Measurements from ENCODE around the gene OR2W3.

The OR2W3 gene

DNA sequence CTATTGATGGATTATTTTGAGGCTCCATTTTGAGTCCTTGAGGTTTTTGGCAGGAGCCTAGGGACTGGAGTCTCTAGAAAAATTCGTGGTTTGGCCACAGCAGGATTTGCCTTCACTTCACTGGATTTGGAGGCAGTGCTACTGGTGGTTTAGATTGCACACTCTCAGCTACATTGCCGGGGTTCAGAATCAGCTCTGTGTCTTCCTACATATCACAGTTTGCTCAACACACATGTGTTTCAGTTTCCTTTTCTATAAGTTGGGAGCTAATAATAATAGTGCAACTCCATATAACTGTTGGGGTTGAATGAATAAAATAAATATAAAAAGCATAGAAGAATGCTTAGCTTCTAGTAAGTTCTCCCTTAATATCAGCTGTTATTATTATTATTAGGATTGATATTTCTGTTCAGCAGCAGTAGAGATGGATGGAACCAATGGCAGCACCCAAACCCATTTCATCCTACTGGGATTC lies at the start of gene OR2W3:
Gene OR2W3 (plus strand): TSS at position 425 of the 475 bp plus-strand sequence. CDS start 0 bp downstream, at position 425.
- DNase-seq: no peak

DNA sequence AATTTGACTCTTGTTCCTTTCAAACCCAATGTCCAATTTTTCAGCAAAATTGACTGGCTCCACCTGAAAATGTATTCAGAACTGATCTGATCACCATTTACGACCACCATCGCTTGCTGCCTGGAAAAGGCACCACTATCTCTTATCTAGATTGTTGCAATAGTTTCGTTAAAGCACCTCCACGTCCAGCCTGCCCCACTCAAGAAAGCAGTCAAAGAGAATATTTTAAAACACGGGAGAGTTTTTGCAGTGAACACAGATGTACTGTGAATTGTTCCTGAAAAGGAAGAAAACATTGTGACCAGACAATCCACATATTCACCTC lies 49.7 kb upstream of the OR2W3 start:
- no peak for DNase-seq

DNA sequence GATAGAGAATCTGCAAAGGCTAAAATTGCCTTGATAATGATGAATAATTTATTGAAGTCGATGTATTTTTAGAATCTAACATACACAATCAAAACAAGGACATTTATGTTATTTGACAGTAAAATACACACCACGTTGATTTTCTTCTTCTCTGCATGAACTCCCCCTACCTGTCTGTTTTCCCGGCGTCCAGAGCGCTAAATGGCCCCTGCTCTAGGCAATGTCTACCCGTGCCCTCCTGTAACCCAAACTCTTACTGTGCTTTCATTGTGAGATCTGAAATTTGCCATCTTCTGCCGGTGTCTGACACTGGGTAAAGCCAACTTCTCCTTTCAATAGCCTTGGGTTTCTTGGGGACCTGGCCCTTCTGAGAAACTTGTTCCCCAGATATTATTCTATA lies 47.0 kb upstream of the OR2W3 start:
- DNase-seq: no peak

DNA sequence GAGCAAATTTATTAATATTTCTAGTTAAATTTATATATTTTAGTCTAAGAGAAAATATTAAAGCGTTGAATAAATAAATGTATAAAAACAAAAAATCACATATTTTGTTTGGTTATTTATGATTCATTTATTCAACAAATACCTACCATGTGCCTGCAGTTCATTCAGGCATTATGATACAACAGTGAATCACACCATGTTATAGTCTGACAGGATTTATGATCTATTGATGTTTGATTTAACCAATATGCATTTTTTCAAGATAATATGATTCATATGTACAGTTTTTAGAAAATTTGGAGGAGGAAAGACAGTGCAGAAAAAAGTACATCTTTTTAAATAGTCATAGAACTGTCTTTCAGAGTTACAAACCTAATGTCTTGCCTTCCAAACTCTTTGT lies 45.8 kb upstream of the OR2W3 start:
- DNase-seq: no peak

DNA sequence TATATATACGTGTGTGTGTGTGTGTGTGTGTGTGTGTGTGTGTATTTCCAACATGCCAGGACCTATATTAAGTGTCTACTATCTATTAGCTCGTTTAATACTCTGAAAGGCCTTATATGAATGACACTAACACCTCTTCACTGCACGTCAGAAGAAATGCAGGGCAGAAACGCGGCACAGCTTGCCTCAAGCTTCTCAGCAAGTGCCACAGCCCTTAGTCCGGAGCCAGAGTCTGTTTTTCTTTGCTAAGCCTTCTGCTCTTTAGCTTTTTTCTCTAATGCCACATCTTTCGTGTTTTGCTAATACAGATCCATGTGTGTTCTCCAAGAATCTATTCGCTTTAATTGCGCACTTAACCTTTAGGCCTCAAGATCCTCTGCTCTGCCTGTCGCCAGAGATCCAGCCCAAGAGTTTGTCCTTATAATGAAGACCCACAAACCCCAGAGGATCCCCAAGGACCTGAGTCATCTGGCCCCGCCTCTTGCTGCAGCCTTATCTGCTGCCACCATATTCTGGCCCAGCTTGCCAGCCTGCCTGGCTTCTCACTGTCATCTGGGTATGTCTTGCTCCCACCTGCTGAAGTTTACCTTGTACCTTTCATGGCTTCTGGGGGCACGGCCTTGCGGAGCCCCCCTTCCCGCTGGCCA lies 40.4 kb upstream of the OR2W3 start:
- no peak for DNase-seq

DNA sequence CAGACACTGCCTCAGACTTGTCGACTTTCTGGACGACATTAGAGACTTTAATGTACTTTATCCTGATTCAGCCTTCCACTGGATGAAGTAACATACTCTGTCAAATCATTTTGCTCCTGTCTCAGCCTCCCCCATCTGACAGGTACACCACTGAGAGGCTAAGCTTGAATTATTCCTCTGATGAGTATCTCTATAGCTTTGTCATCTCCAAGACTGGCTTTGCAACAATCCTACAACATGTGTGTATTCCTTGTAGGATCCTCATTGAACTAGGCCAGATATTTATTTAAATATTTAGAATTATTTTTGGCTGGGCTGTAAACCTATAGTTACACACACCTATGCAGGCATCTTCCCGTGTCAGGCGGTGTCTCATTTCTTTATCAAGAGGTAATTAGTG lies 39.5 kb upstream of the OR2W3 start:
- no peak for DNase-seq

DNA sequence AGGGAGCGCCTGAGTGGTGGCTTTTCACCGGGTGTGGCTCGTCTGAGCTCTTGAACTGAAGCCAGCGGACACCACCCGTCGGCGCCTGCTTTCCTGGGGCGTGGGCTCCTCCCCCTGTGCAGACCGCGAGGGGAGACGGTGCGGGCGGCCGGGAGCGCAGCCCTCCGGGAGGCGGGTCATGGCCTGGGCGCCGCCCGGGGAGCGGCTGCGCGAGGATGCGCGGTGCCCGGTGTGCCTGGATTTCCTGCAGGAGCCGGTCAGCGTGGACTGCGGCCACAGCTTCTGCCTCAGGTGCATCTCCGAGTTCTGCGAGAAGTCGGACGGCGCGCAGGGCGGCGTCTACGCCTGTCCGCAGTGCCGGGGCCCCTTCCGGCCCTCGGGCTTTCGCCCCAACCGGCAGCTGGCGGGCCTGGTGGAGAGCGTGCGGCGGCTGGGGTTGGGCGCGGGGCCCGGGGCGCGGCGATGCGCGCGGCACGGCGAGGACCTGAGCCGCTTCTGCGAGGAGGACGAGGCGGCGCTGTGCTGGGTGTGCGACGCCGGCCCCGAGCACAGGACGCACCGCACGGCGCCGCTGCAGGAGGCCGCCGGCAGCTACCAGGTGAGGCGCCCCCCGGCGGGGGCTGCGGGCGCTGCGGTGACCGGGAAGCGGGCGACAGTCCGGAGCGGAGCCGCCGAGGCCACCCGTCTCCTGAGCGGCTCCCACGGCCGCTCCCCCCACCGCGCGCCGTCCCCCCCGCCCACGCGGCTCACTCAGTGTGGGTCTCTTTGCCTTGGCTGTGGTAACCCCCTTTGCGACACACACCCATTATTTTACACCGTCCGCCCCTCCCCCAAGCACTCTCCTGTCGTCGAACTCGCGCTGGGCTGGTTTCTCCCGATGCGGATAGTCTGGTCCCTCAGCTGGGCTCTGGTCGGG lies 38.1 kb upstream of the OR2W3 start, which contains the start of gene TRIM58:
Gene TRIM58 (plus strand): TSS at position 119 of the 916 bp plus-strand sequence. CDS start 60 bp downstream, at position 179.
- no peak for DNase-seq

DNA sequence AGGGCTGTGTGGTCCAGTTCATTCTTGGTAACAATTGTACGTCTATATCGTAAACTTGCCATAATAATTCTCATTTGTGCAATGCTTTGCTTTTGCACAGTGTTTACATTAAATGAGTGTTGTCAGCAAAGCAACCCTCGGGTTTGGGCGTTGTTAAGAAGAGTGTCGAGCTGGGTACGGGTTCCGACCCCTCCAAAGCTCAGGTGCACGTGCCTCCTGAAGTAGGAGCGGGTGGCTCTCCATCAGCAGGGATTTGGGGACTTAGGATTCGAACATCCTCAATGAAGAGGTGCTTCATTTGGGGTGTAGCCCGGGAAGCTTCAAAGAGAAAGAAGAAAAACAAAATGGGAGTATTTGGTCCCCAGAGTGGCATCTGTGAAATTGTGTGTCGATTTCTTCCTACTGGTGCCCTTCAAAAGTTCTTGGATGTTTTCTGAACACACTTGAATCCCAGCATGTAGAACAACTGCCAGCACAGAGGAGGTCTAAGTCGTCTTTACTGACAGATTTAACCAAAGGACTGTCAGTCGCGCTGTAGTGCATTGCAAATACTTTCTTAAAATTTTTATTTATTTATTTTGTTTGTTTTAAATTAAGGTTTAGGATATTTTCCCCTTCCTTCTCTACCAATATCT lies 37.3 kb upstream of the OR2W3 start:
- DNase-seq: no peak

DNA sequence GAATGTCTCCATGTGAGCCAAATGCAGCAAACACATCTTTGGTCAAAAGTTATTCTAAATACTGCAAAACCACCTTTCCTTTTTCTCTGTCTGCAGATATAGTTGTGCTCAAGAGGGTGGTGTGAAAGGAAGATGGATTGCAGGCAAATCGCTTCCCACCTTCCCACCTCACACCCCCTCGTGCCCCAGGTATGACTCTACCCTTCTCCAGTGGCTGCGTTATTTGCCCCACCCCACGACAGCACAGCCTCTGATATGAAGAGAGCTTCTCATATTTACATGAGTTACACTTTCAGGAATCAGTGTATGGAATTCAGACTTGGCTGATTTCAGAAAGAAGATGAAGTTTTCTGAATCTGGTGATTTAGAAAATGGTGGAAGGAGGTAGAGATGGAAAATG lies 32.6 kb upstream of the OR2W3 start:
- no peak for DNase-seq

DNA sequence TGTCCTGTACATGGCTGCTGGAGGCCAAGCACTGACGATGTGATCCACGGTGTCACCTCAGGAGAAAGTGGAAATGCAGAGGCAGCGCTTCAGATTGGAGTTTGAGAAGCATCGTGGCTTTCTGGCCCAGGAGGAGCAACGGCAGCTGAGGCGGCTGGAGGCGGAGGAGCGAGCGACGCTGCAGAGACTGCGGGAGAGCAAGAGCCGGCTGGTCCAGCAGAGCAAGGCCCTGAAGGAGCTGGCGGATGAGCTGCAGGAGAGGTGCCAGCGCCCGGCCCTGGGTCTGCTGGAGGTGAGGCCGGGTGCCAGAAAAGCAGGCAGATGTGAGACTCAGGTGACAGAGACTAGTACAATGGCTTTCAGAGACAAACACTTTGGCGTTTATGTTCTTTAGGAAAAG lies 30.7 kb upstream of the OR2W3 start:
- DNase-seq: no peak

DNA sequence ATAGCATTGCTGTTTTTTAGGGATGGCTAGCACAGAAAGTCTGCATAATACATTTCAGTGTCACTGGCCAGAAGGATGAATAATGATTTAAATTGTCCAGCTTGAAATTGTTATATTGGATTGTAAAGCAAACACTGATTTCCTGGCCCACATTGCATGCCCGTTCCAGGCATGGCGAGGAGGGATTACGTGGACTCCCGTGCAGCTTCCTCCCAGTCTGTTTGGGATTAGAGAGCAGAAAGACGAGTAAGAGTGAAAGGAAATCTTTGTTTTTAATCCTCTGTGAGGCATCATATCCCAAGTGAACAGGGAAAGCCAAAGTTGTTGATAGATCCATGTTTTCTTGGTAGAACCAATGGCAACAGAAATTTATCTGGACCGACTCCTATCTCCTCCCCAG lies 30.0 kb upstream of the OR2W3 start:
- DNase-seq: no peak

DNA sequence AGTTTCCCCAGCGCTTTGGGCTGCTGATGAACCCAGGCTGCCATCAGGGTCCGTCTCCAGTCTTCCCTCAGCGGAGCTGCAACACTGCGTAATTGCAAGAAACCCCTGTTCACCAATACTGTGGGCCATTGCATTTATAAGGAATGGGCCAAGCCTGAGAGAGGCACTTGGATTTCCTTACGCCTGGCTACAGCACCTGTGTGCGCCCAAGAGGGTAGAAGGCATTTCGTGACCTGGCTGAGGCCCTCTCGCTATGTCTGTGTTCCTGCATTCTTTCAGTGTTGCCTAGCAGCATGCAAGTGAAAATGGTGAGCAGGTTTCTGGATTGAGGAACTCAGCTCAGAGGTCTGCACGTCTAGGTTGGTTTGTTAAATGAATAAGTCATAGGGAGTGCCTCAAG lies 12.0 kb upstream of the OR2W3 start:
- no peak for DNase-seq

DNA sequence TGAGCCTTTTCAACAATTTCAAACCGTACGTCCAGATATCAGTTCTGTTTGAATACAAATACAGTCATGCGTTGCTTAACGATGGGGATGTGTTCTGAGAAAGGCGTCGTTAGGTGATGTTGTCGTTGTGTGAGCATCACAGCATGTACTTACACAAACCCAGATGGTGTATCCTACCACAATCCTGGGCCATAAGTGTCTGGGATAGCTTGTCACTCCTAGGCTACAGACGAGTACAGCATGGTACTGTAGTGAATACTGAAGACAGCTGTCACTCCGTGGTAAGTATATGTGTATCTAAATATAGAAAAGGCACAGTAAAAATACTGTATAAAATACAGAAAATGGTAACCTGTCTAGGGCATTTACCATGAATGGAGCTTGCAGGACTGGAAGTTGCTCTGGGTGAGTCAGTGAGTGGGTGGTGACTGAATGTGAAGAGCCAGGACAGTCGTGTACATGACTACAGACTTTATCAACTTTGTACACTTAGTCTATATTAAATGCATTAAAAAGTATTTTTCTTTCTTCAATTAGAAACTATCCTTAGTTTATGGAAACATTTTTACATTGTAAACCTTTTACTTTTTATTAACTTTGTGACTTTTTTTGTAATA lies 10.5 kb upstream of the OR2W3 start:
- DNase-seq: no peak

DNA sequence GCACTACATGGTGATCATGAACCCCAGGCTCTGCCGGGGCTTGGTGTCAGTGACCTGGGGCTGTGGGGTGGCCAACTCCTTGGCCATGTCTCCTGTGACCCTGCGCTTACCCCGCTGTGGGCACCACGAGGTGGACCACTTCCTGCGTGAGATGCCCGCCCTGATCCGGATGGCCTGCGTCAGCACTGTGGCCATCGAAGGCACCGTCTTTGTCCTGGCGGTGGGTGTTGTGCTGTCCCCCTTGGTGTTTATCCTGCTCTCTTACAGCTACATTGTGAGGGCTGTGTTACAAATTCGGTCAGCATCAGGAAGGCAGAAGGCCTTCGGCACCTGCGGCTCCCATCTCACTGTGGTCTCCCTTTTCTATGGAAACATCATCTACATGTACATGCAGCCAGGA lies 589 bp downstream of the OR2W3 start:
- DNase-seq: no peak

DNA sequence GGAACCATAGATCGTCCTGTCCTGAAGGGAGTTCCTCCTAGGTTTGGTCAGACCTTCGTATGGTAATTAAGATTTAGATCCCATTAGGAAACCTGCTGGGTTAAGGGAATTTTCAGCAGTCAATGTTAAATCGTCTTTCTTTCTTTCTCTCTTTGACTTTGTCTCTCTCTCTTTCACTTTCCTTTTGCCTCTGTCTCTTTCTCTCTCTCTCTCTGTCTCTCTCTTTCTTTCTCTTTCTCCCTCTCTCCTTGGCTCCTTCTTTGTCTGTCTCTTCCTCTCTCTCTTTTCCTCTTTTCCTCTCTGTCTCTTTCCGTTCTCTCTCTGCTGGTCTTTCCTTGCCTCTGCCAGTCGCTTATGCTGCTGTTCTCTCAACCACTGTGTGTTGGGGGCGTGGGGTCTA lies 8.7 kb downstream of the OR2W3 start:
- no peak for DNase-seq

DNA sequence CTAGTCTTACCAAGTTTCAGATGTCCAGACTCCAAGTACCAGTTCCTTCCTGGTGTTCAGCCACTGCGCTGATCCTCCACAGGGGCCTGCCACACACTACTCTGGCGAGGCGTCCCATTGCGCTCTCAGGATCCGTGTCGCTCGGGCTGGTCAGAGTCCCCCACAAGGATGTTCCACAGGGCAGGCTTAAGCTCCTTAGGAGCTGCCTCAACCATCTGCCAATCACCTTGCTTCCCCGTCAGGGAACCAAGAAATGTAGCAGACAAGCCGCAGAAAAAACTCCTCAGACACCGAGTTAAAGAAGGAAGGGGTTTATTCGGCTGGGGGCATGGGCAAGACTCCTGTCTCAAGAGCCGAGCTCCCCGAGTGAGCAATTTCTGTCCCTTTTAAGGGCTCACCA lies 9.8 kb downstream of the OR2W3 start:
- DNase-seq: no peak

DNA sequence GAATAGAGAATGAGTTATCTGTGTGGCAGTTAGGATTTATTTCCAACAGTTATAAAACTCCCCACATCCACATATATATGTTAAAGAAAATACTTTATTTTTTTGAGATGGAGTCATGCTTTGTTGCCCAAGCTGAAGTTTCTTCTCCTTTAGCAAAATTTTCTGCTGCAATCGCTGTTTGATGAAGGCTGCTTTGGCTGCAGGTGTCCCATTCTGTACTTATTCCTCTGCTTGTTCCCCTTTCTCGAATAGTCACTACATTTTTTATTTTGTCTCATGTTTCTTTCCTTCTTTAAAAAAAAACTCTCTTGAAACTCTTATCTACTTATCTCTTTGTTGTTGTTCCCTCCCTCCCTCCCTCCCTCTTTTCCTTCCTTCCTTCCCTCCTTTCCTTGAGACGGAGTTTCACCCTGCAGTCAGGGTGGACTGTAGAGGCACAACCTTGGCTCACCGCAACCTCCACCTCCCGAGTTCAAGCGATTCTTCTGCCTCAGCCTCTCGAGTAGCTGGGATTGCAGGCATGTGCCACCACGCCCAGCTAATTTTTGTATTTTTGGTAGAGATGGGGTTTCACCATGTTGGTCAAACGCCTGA lies 10.6 kb downstream of the OR2W3 start:
- DNase-seq: no peak

DNA sequence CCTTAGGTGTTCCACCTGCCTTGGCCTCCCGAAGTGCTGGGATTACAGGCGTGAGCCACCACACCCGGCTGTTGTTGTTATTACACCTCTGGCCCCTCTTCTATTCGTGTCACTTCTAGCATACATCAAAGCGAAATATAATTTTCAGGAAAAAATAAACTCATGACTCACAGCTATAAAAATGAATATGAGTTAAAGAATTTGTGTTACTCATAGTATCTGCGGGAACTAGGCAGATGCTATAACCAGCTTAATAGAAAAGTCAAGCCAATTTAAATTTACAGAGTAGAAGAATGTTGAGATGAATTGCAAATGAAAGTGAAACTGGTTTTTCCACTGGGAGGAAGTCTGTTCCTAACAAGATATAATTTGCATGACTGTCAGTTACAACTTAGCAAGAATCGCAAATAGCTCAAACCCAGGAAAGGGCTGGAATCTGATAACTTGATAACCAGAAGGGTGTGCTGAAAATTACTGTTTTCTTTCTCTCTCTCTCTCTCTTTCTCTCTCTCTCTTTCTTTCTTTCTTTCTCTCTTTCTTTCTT lies 11.2 kb downstream of the OR2W3 start:
- no peak for DNase-seq

DNA sequence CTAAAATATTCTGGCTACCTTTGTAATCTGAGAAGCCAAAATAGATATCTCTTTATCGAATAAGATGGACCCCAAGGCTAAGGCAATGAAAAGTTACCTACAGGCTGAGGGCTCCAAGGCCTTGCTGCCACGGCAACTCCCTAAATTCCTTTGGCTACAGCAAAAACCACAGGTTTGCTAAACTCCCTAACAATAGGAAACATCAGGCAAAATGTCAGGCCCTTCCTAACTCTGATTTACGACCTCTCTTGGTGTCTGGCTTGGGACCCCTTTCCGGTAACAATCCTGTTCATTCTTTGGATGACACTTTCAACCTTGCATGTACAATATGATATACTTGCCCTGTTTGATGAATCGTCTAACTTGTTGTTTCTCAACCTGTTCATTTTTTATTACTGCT lies 13.4 kb downstream of the OR2W3 start:
- no peak for DNase-seq

DNA sequence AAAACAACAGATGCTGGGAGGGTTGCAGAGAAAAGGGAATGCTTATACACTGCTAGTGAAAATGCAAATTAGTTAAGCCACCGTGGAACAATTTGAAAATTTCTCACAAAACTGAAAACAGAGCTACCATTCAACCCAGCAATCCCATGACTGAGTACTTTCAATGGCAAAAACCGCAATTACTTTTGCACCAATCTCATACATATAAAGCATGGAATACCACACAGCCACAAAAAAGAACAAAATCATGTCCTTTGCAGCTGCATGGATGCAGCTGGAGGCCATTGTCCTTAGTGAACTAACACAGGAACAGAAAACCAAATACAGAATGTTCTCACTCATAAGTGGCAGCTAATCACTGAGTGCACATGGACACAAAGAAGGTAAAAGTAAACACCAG lies 18.4 kb downstream of the OR2W3 start:
- no peak for DNase-seq

DNA sequence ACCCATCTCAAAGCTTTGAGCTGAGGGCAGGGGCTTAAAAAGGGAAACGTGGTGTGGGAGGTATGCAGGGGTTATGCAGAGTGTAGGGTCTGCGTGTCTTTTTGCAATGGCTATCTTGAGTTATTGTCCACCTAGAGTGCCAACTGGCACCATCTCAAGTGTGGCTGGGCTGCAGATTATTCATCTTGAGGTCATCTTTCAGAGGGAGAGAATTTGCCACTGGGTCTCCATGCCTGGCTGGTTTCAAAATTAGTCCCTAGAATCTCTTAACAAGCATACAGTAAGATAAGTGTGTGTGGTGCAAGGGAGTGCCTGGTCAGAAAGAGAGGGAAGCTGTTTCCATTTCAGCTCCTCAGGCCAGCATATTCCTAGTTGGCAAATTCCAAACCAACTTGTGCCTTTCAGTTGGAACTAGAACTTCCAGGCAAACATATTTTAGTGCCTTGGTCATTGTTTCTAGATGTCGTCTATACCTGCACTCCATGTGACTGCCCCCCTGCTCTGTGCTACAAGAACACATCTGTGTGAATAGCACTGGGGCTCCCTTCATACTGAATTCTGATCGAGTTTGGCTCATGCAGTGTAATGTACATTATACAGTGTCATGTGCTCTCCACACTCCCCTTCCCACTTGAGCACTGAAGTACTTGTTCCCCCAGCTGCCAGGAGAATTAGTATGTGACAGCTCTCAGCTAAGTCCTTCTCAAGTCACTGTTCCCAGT lies 19.7 kb downstream of the OR2W3 start:
- no peak for DNase-seq

DNA sequence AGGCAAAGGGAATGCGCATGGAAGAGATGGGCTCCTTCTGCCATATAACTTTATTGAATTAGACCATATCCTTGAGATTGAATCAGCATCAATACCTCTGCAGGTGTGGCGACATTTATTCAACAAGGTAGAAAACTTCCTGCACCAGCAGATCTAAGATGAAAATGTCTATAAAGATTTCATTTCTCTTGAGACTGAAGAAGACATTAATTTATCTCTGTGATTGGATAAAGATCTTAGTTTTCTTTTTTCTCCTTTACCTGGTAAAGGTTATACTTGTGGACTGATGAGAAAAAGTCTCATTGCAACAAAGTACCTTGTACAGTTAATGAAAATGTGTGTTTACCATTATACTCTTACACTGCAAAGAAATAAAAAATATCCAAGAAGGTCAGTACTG lies 24.6 kb downstream of the OR2W3 start, which contains the start of gene OR2T8:
Gene OR2T8 (plus strand): TSS at position 301 of the 400 bp plus-strand sequence. CDS start 766 bp downstream, outside the sequence.
- DNase-seq: no peak

Measured in NCI-H1436 treated with DMSO at 0.1 percent for 48 hours (cell line).